K562 (cell line): Measurements from ENCODE around the gene EPX. TPM values are rescaled to one million over a fixed set of nuclear protein-coding genes. Genes with fewer than 3 reads are reported as not detected.

Source experiments
- ARID1B ChIP-seq: fragments of 450-650 bp; IDR thresholded peaks from 2 replicates; pipeline ENCODE4 v1.6.1; 2016; ENCODE audit warnings: antibody characterized with exemption, mild to moderate bottlenecking, inconsistent platforms
- BCL6 ChIP-seq: fragments of 250-450 bp; sonication (Bioruptor Pico); IDR thresholded peaks from 2 replicates; pipeline ENCODE4 v1.4.0; 2020
- CEBPZ ChIP-seq: fragments of 150-350 bp; IDR thresholded peaks from 2 replicates; pipeline ENCODE4 v1.6.1; 2014; ENCODE audit warnings: low read depth, mild to moderate bottlenecking, low read length, borderline replicate concordance
- ETS2 ChIP-seq: IDR thresholded peaks from 2 replicates; pipeline ENCODE4 v1.6.1; 2016; ENCODE audit warnings: borderline replicate concordance, missing genetic modification characterization, mild to moderate bottlenecking, moderate library complexity, missing compliant biosample characterization; ENCODE audit not compliant: poor library complexity, severe bottlenecking
- JUND ChIP-seq, 2 experiments: IDR thresholded peaks; 2 replicates in 1 of 2; 3 replicates in 1 of 2; pipeline ENCODE4 v1.6.1; 2011; ENCODE audit warnings: borderline replicate concordance in 2 of 2, low read depth in 2 of 2, low read length in 2 of 2, improper control_type of control experiment in 1 of 2, missing biosample characterization in 1 of 2, missing genetic modification characterization in 1 of 2, missing genetic modification reagents in 1 of 2
- MAFF ChIP-seq: IDR thresholded peaks from 2 replicates; pipeline ENCODE4 v1.6.1; 2012; ENCODE audit warnings: low read length, improper control_type of control experiment
- MCM3 ChIP-seq: fragments of 450-650 bp; IDR thresholded peaks from 2 replicates; pipeline ENCODE4 v1.6.1; 2016
- MYNN ChIP-seq, 2 experiments: sonication (generic); formaldehyde crosslinking in 1 of 2; IDR thresholded peaks; 2 replicates each; pipeline versions ENCODE4 v1.5.0 to v1.6.1; 2016 to 2020; ENCODE audit warnings: antibody characterized with exemption in 1 of 2, missing genetic modification reagents in 1 of 2
- NFE2L1 ChIP-seq: fragments of 450-650 bp; IDR thresholded peaks from 2 replicates; pipeline ENCODE4 v1.6.1; 2016; ENCODE audit warnings: missing genetic modification characterization, low read depth, mild to moderate bottlenecking, missing compliant biosample characterization, moderate library complexity, borderline replicate concordance
- NFIC ChIP-seq: fragments of 450-650 bp; IDR thresholded peaks from 2 replicates; pipeline ENCODE4 v1.6.1; 2017; ENCODE audit warnings: mild to moderate bottlenecking, inconsistent platforms
- POLR2AphosphoS2 ChIP-seq: IDR thresholded peaks from 2 replicates; pipeline ENCODE4 v1.6.1; 2012; ENCODE audit warnings: low read length, improper control_type of control experiment
- RBM15 ChIP-seq: fragments of 200-400 bp; formaldehyde crosslinking; IDR thresholded peaks from 2 replicates; pipeline ENCODE4 v1.6.1; 2018; ENCODE audit warnings: mild to moderate bottlenecking, low read length, moderate library complexity; ENCODE audit not compliant: insufficient read depth
- RNF2 ChIP-seq: sonication (generic); IDR thresholded peaks from 2 replicates; pipeline ENCODE4 v1.6.1; 2016
- TEAD4 ChIP-seq, 2 experiments: sonication (generic) in 1 of 2; formaldehyde crosslinking in 1 of 2; IDR thresholded peaks; 2 replicates each; pipeline versions ENCODE4 v1.6.1 to v1.8.0; 2012 to 2022; ENCODE audit warnings: borderline replicate concordance in 1 of 2, inconsistent platforms in 1 of 2, low read length in 1 of 2, mild to moderate bottlenecking in 1 of 2, missing genetic modification reagents in 1 of 2
- THRAP3 ChIP-seq: fragments of 450-650 bp; IDR thresholded peaks from 2 replicates; pipeline ENCODE4 v1.6.1; 2016; ENCODE audit warnings: mild to moderate bottlenecking, inconsistent platforms, borderline replicate concordance
- ZC3H11A ChIP-seq: IDR thresholded peaks from 2 replicates; pipeline ENCODE4 v1.6.1; 2012; ENCODE audit warnings: low read depth, low read length, improper control_type of control experiment
- ZNF24 ChIP-seq: fragments of 450-650 bp; IDR thresholded peaks from 2 replicates; pipeline ENCODE4 v1.6.1; 2016
- ZNF253 ChIP-seq: fragments of 250-450 bp; sonication (Bioruptor Pico); conservative IDR thresholded peaks from 2 replicates; pipeline ENCODE4 v1.6.1; 2021; ENCODE audit warnings: mild to moderate bottlenecking
- polyA plus RNA-seq, 8 experiments: library from polyadenylated mRNA; depleted of rRNA in 4 of 8; stranded (reverse) in 5 of 8; unstranded in 3 of 8; fragments of >200 nt; fragmentation: Nextera tagmentation in 2 of 8; fragmentation: Illumina TruSeq in 1 of 8; extraction: Ambion mirVana in 2 of 8; extraction: Trizol in 1 of 8; gene quantifications; 2 replicates each; pipeline versions ENCODE4 v1.2.1 to v1.2.3, GENCODE V29; 2011 to 2014; ENCODE audit warnings: inconsistent platforms in 1 of 8, missing spikeins in 1 of 8
- total RNA-seq, 7 experiments: library from RNA; depleted of rRNA in 6 of 7; stranded (reverse); fragments of >200 nt in 6 of 7; fragmentation: Illumina TruSeq in 2 of 7; extraction: Trizol in 2 of 7; gene quantifications; 2 replicates each; pipeline versions ENCODE4 v1.2.1 to v1.2.3, GENCODE V29; 2011 to 2021; ENCODE audit warnings: low replicate concordance in 1 of 7
- TF ChIP-seq, protein P1 (sequence below): fragments of 450-650 bp; formaldehyde crosslinking; IDR thresholded peaks from 2 replicates; pipeline ENCODE4 v1.4.0; 2022; ENCODE audit warnings: missing genetic modification characterization
- TF ChIP-seq, protein P2 (sequence below): fragments of 450-650 bp; IDR thresholded peaks from 2 replicates; pipeline ENCODE4 v1.6.1; 2016; ENCODE audit warnings: antibody characterized with exemption
- TF ChIP-seq, protein P3 (sequence below): IDR thresholded peaks from 2 replicates; pipeline ENCODE4 v1.6.1; 2014; ENCODE audit warnings: antibody characterized with exemption

Gene EPX
- total and polyA plus RNA-seq, 9 of the 15 experiments (the other 6 are each of a cell fraction or from before 2014, with no cell fraction given), result 0.07 to 0.33 (median 0.19) TPM; not detected in 3

DNA sequence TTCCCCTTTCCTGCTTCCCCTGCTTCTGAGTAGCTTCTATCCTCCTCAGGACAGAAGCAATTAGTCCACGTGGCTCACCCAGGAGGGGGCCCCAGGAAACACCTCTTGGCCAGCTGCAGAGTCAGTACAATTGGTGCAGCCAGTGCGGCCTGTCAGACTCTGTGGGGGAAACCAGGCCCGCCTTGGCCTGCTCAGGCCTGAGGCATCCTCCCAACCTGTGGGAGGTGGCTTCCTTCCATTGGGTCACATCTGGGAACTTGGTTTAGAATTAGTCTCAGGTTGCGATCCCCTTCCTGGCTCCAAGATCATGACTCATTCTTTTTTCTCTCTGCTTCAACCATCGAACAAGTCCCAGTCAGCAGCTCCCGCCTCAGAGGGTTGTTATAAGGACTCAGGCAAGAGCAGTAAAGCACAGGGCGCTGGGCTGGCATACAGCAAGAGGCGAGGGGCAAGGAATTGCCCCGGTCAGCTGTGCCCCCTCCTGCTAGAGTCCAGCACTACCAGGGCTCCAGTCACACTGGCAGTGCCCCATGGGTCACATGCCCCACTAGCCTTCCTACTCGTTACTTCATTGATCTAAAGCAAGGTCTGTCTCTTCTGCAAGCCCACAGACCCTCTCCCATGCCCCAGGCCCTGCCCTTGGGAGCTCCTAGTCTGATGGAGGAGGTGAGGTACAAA is 8.1 kb upstream of the EPX start (continued):
- no peak for TF ChIP-seq POLR2AphosphoS2
- TF ChIP-seq, protein P1, sequence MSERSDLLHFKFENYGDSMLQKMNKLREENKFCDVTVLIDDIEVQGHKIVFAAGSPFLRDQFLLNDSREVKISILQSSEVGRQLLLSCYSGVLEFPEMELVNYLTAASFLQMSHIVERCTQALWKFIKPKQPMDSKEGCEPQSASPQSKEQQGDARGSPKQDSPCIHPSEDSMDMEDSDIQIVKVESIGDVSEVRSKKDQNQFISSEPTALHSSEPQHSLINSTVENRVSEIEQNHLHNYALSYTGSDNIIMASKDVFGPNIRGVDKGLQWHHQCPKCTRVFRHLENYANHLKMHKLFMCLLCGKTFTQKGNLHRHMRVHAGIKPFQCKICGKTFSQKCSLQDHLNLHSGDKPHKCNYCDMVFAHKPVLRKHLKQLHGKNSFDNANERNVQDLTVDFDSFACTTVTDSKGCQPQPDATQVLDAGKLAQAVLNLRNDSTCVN (CRISPR knock-in tag), result no peak
- no peak for TF ChIP-seq ZC3H11A
- TF ChIP-seq RBM15, result no peak
- TF ChIP-seq ZNF24, result no peak
- peak; percentile 30; the same call in 1 of the 2 replicates for TF ChIP-seq MAFF
- no peak for TF ChIP-seq MCM3
- TF ChIP-seq RNF2, result peak; percentile 55; the same call in 1 of the 2 replicates
- TF ChIP-seq NFIC, result no peak
- TF ChIP-seq, protein P2, sequence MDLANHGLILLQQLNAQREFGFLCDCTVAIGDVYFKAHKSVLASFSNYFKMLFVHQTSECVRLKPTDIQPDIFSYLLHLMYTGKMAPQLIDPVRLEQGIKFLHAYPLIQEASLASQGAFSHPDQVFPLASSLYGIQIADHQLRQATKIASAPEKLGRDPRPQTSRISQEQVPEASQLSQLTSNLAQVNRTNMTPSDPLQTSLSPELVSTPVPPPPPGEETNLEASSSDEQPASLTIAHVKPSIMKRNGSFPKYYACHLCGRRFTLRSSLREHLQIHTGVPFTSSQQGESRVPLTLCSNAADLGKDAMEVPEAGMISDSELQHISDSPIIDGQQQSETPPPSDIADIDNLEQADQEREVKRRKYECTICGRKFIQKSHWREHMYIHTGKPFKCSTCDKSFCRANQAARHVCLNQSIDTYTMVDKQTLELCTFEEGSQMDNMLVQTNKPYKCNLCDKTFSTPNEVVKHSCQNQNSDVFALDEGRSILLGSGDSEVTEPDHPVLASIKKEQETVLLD, result no peak
- no peak for TF ChIP-seq BCL6 (CRISPR knock-in tag)
- no peak for TF ChIP-seq ZNF253
- peak; percentile 13; the same call in 1 of the 2 replicates for TF ChIP-seq ARID1B
- TF ChIP-seq MYNN (IDR thresholded peaks at IDR 0.05), result no peak
- no peak for TF ChIP-seq MYNN (CRISPR knock-in tag; IDR thresholded peaks at IDR 0.05)
- no peak for TF ChIP-seq CEBPZ
- TF ChIP-seq THRAP3, result no peak
- TF ChIP-seq JUND (IDR thresholded peaks at IDR 0.05; ENCODE audit: borderline replicate concordance, low read depth, low read length), result peak; percentile 82
- peak; percentile 78; the same call in 1 of the 3 replicates for TF ChIP-seq JUND (tag; IDR thresholded peaks at IDR 0.05; ENCODE audit: borderline replicate concordance, low read depth, low read length)
- TF ChIP-seq NFE2L1 (tag), result no peak
- TF ChIP-seq TEAD4 (IDR thresholded peaks at IDR 0.05; ENCODE audit: low read length), result no peak
- TF ChIP-seq TEAD4 (CRISPR knock-in tag; IDR thresholded peaks at IDR 0.05; ENCODE audit: borderline replicate concordance), result no peak
- TF ChIP-seq, protein P3, sequence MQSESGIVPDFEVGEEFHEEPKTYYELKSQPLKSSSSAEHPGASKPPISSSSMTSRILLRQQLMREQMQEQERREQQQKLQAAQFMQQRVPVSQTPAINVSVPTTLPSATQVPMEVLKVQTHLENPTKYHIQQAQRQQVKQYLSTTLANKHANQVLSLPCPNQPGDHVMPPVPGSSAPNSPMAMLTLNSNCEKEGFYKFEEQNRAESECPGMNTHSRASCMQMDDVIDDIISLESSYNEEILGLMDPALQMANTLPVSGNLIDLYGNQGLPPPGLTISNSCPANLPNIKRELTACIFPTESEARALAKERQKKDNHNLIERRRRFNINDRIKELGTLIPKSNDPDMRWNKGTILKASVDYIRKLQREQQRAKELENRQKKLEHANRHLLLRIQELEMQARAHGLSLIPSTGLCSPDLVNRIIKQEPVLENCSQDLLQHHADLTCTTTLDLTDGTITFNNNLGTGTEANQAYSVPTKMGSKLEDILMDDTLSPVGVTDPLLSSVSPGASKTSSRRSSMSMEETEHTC, result no peak
- TF ChIP-seq ETS2 (tag), result no peak
